Measurements from ENCODE around the gene CACNA1C.

DNA sequence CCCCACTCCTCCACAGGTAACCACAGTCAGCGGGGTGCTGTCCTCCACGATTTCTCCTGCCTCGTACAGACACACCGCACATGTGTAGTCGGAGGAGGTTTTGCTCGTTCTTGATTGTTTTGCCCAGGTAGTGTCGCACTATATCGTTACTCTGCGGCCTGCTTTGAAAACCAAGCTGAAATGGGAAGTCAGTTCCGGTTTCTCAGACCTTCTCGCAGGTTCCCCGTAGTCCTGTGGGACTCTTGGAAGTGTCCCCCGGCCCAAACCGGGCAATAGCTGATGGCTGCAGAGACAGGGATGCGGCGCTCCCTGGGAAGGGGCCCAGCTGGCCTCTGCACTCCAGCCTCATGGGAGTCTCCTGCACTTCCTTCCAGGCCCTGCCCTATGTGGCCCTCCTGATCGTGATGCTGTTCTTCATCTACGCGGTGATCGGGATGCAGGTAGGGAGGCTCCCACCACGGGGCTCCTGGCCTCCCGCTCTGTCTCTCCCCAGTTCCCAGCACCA lies 600.7 kb downstream of the CACNA1C start:
- TF ChIP-seq, protein P1, sequence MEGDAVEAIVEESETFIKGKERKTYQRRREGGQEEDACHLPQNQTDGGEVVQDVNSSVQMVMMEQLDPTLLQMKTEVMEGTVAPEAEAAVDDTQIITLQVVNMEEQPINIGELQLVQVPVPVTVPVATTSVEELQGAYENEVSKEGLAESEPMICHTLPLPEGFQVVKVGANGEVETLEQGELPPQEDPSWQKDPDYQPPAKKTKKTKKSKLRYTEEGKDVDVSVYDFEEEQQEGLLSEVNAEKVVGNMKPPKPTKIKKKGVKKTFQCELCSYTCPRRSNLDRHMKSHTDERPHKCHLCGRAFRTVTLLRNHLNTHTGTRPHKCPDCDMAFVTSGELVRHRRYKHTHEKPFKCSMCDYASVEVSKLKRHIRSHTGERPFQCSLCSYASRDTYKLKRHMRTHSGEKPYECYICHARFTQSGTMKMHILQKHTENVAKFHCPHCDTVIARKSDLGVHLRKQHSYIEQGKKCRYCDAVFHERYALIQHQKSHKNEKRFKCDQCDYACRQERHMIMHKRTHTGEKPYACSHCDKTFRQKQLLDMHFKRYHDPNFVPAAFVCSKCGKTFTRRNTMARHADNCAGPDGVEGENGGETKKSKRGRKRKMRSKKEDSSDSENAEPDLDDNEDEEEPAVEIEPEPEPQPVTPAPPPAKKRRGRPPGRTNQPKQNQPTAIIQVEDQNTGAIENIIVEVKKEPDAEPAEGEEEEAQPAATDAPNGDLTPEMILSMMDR (conservative IDR thresholded peaks at IDR 0.05; ENCODE audit: low read length): no peak
- TF ChIP-seq EZH2phosphoT487 (IDR thresholded peaks at IDR 0.05; ENCODE audit: borderline replicate concordance, low read depth, low read length): no peak
